Measurements from ENCODE around the gene LRPAP1.

- TF ChIP-seq CTCF (IDR thresholded peaks at IDR 0.05) (no peak), EP300 (IDR thresholded peaks at IDR 0.05) (no peak), POLR2A (IDR thresholded peaks at IDR 0.05; ENCODE audit: low read depth) (no peak), POLR2AphosphoS5 (IDR thresholded peaks at IDR 0.05) (no peak)
These were observed 69.9 kb downstream of the LRPAP1 start for GRCh38 chr4:3462321-3462789.

Data from esophagus muscularis mucosa (tissue), 4 donors.